HG03439 (cell line): ENCODE results near the gene CEP295NL.
"Not testable (repeated sequence)": the region's sequence is repeated elsewhere in the genome, so short reads cannot be mapped to it uniquely, and the experiment has no call there.

ENCODE experiments used
- ATAC-seq: cut with Tn5 transposase; IDR thresholded peaks from one replicate; pipeline ENCODE4 v1.9.1; 2021; ENCODE audit warnings: mild to moderate bottlenecking, moderate library complexity; ENCODE audit not compliant: unreplicated experiment

CEP295NL gene

DNA sequence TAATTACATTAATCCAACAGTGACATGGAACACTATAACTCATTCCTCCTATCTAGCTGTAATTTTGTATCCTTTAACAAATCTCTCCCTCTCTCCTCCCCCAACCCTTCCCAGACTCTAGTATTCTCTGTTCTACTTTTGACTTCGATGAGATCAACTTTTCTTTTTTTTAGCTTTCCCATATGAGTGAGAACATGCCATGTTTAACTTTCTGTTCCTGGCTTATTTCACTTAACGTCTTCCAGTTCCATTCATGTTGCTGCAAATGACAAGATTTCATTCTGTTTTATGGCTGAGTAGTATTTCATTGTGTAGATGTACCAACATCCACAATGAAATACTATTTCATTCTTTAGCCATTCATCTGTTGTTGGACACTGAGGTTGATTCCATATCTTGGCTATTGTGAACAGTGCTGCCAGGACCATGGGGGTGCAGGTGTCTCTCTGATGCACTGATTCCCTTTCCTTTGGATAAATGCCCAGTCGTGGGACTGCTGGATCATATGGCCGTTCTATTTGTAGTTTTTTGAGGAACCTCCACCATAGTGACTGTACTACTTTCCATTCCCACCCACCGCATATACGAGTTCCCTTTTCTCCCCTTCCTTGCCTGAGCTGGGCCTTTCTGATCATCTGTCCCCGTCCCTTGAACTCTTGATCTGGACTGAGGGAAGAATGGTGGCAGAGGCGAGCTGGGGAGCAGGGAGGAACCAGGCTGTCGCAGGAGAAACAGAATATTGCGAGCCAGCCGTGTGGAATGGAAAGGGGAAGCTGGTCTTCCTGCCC, 7.7 kb upstream of the CEP295NL start:
- no peak for ATAC-seq

- no peak for ATAC-seq
Observed at GRCh38 chr17:78908426-78908825, 5.4 kb upstream of the CEP295NL start.

DNA sequence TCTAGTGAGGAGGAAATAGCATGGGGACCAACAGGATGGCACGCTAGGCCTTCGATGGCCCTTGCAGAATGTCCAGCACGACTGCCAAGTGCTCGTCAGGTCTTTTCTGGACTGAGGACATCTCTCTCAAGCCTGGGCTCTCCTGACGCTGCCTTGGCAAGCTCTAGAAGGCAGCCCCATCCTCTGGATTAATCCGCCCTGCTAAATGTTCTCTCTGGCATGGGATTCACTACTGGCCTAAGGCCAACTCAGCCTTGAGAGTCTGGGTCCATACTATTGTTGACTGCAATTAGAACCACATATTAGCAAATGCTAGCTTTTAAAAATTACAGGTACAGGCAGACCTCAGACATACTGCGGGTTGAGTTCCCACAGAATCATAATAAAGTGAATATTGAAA, 2.5 kb upstream of the CEP295NL start:
- ATAC-seq = no peak

GRCh38 chr17:78905116-78905515, 2.1 kb upstream of the CEP295NL start:
- ATAC-seq = no peak

- ATAC-seq = no peak
Observed at GRCh38 chr17:78904371-78904770, 1.4 kb upstream of the CEP295NL start.

- not testable (repeated sequence) for ATAC-seq
Observed at GRCh38 chr17:78902231-78902630, 770 bp downstream of the CEP295NL start.

- no peak for ATAC-seq
Observed at GRCh38 chr17:78901806-78902205, 1.2 kb downstream of the CEP295NL start.

GRCh38 chr17:78900816-78901215, 2.2 kb downstream of the CEP295NL start:
- ATAC-seq = no peak

DNA sequence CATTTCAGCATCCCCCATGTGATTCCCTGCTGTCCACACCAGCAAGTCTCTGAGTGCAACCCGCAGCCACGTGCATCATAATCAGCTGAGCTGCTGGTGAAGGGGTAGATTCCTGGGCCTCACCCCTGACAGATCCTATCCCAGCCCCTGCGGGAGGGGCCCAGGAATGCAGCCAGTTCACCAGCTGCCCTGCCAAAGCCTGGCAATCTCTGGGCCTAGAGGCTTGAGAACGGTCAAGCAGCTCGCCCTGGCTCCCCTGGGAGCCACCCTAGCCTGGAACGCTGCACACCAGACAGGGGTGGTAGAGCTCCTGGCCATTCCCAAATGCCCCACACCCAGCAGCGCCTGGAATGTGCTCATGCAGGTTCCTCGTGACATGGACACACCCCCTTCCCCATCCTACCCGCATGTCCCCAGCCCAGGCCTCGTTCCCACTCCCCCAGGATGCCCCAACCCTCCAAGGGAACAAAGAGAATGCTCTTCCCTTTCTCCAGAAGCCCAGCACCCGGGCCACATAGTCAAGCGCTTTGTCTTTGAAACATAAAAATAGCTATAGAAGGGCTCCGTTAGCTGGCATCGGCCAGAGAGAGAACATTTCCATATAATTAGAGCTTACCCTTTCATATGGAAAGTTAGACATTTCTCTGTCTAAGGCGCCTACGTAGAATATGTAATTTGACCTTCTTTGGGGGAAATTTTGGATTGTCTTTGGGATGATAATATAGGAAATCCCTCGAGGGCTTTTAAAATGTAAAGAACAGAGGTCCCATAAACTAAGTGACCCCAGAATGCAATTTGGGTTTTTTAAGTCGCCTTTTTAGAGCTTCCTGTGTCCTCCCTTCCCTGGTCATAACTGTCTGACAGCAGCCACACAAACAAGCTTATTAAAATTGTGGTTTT, 3.4 kb downstream of the CEP295NL start:
- no peak for ATAC-seq

DNA sequence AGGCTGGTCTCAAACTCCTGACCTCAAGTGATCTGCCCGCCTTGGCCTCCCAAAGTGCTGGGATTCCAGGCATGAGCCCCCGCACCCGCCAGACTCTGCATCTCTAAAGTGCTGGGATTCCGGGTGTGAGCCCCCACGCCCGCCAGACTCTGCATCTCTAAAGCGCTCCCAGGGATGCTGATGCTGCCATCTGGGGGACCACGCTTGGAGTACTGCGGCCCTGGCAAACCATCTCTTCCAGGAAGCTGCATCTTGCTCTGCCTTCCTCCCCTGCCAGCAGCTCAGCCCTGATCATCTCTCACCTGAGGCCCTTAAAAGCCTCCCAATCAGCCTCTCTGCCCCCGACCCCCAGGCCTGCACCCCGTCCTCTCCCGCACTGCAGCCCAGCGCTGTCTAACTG, 4.1 kb downstream of the CEP295NL start:
- ATAC-seq = no peak

DNA sequence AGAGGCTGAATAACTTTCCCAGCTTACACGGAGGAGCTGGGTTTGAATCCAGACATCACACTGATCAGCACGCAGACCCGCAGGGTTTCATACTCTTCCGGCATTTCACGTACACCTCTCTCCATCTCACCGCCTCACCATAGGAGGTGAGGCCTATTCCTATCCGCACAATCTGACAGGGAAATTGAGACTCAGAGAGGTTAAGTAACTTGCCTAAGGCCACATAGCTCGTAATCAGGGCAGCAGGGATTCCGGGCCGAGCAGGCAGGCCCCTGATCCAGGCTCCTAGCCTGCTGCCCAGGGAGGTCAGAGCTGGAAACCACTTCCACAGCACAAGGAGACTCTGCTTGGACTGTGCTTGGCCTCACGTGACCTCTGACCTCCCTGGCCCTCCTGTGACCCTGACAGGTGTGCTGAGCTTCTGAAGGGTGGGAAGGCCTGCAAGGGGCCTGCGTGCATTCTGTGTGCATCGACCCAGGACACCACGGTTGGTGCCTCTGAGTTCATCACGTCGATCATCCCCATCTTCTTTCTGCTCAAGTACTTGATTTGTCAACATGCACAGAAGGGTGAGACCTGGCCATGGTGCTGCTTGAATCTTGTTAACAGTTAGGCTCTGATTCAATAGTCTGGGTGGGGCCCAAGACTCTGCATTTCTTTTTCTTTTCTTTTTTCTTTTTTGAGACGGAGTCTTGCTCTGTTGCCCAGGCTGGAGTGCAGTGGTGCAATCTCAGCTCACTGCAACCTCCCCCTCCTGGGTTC, 4.7 kb downstream of the CEP295NL start:
- ATAC-seq = no peak

GRCh38 chr17:78897664-78898047, 5.3 kb downstream of the CEP295NL start:
- no peak for ATAC-seq

GRCh38 chr17:78896834-78897663, 6.0 kb downstream of the CEP295NL start:
- ATAC-seq = no peak

- ATAC-seq = no peak
Observed at GRCh38 chr17:78896091-78896833, 6.7 kb downstream of the CEP295NL start.

GRCh38 chr17:78895322-78895721, 7.7 kb downstream of the CEP295NL start:
- no peak for ATAC-seq

DNA sequence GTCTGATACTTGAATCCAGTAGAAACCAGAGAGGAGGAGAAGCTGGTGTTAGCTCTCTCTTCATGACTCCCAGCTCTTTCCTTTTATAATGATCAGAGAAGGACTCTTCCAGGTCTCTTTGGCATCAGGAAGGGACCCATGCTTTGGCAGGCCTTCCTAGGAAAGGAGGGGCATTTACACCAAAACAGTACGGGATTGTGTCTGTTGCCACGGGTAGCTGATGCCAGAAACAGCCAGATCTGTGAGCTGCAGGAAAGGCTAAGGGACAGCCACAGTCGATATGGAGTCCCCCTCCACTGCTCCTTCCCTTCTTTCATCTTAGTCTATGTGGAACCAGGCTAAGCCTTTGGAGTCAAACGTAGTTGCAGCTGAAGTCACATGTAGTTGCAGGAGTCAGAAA, 9.3 kb downstream of the CEP295NL start:
- no peak for ATAC-seq

- ATAC-seq = no peak
Observed at GRCh38 chr17:78892936-78893379, 10.0 kb downstream of the CEP295NL start.

- no peak for ATAC-seq
Observed at GRCh38 chr17:78892520-78892919, 10.5 kb downstream of the CEP295NL start.

GRCh38 chr17:78892062-78892456, 10.9 kb downstream of the CEP295NL start:
- ATAC-seq = no peak
